ENCODE measurements around the gene SLC22A23. TPM values are rescaled to one million over a fixed set of nuclear protein-coding genes. Genes with fewer than 3 reads are reported as not detected.

The SLC22A23 gene
- total RNA-seq, 2 donors from 2014 or later: 11.1 to 13.3 TPM

DNA sequence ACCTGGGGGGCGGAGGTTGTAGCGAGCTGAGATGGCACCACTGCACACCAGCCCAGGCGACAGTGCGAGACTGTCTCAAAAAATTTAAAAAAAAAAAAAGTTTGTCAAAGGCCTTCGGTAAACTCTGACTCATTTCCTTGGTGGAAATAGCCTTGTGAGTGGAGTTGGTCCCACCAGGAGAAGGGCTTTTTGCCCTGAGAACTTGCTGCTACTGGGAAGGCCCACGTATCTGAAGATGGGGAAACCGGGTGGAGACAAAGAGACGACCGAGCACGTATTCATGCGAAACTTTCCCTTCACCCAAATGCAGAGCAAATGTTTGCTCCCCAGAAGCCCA lies 51.7 kb downstream of the SLC22A23 start:
- Histone ChIP-seq H3K4me3 (ENCODE audit: low read length) (no peak overlapping the region), H3K9ac (ENCODE audit: extremely low read depth, low read length, poor library complexity, severe bottlenecking) (no peak overlapping the region), H3K27ac (ENCODE audit: low read depth, low read length) (no peak overlapping the region), H3K27me3 (ENCODE audit: control insufficient read depth, insufficient read depth, low read length, poor library complexity, severe bottlenecking) (no peaks in the 10 kb centered on the region), H3K36me3 (ENCODE audit: control insufficient read depth, insufficient read depth, low read length) (no peaks in the 10 kb centered on the region), H3K9me3 (ENCODE audit: control insufficient read depth, low read length) (no peaks in the 10 kb centered on the region), H3K4me1 (ENCODE audit: control insufficient read depth, insufficient read depth, low read length) (peaks cover 29% of the 10 kb centered on the region)
- H3K27ac Mint-ChIP-seq: no peak overlapping the region
- no peak for DNase-seq
- no peaks in the 10 kb centered on the region for H3K36me3 Mint-ChIP-seq (ENCODE audit: low read depth)
- H3K4me3 Mint-ChIP-seq: no peak overlapping the region
- TF ChIP-seq, protein P1, sequence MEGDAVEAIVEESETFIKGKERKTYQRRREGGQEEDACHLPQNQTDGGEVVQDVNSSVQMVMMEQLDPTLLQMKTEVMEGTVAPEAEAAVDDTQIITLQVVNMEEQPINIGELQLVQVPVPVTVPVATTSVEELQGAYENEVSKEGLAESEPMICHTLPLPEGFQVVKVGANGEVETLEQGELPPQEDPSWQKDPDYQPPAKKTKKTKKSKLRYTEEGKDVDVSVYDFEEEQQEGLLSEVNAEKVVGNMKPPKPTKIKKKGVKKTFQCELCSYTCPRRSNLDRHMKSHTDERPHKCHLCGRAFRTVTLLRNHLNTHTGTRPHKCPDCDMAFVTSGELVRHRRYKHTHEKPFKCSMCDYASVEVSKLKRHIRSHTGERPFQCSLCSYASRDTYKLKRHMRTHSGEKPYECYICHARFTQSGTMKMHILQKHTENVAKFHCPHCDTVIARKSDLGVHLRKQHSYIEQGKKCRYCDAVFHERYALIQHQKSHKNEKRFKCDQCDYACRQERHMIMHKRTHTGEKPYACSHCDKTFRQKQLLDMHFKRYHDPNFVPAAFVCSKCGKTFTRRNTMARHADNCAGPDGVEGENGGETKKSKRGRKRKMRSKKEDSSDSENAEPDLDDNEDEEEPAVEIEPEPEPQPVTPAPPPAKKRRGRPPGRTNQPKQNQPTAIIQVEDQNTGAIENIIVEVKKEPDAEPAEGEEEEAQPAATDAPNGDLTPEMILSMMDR (conservative IDR thresholded peaks at IDR 0.05): no peak
- 96 to 97% methylated on average over 5 to 11 of the region's 11 CpGs for WGBS, 2 experiments (ENCODE audit: insufficient coverage in 1 of 2, insufficient read length in 1 of 2)
- no peaks in the 10 kb centered on the region for H3K27me3 Mint-ChIP-seq (ENCODE audit: insufficient read depth)
- H3K9me3 Mint-ChIP-seq: no peaks in the 10 kb centered on the region
- peaks cover 64% of the 10 kb centered on the region for H3K4me1 Mint-ChIP-seq

DNA sequence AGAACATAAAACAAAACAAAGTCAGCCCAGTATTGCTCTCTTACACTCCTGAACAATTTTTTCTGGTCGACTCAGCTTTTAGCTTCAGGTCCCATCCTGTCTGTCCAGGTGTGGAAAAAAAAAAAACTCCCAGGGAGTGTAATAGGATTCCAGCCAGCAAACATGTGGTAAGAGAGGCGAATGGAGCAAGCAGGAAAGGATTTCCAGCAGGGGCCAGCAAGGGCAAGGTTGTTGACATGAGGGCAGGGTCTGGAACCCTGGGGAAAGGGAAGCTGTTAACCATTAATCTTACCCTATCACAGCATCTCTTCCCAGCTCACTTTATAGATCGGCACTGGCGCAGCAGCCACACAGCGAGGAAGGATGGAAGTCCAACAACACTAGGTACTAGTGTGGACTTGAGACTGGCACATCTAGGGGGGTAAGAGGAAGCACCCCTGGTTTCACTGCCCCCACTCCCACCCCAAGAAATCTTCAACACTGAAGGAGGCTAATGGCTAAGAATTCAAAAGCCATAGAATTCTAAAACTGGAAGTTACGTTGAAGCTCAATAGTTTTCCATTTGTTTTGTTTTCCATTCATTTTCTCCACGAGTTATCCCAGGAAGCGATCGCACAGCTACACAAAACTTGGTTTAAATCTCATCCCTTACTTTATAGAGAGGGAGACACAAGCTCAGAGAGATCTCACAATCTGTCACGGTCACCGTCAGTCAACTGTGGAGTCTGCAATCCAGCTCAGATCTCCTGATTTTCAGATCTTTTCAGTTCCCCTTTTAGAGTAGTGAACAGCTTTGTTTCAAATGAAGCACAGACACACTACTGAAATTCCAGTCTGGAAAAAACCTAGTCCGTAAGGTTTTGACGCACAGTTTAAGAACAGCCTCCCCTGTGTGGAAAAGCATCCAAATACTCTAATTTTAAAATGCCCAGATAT lies 53.3 kb downstream of the SLC22A23 start:
- no peaks in the 10 kb centered on the region for H3K27me3 ChIP-seq (ENCODE audit: control insufficient read depth, insufficient read depth, low read length, poor library complexity, severe bottlenecking)
- DNase-seq: peak; percentile 78
- 74 to 94% methylated on average over 8 to 13 of the region's 13 CpGs for WGBS, 2 experiments (ENCODE audit: insufficient coverage in 1 of 2, insufficient read length in 1 of 2)
- TF ChIP-seq, protein P1 (conservative IDR thresholded peaks at IDR 0.05): peak; percentile 30
- H3K9me3 Mint-ChIP-seq: no peaks in the 10 kb centered on the region
- no peak overlapping the region for H3K9ac ChIP-seq (ENCODE audit: extremely low read depth, low read length, poor library complexity, severe bottlenecking)
- H3K27me3 Mint-ChIP-seq (ENCODE audit: insufficient read depth): no peaks in the 10 kb centered on the region
- H3K36me3 Mint-ChIP-seq (ENCODE audit: low read depth): no peaks in the 10 kb centered on the region
- no peaks in the 10 kb centered on the region for H3K9me3 ChIP-seq (ENCODE audit: control insufficient read depth, low read length)
- peak overlapping the region; percentile 76 for H3K27ac Mint-ChIP-seq
- H3K4me1 ChIP-seq (ENCODE audit: control insufficient read depth, insufficient read depth, low read length): peaks cover 23% of the 10 kb centered on the region
- no peak overlapping the region for H3K4me3 ChIP-seq (ENCODE audit: low read length)
- H3K4me3 Mint-ChIP-seq: peak overlapping the region; percentile 5
- peaks cover 57% of the 10 kb centered on the region for H3K4me1 Mint-ChIP-seq
- H3K36me3 ChIP-seq (ENCODE audit: control insufficient read depth, insufficient read depth, low read length): no peaks in the 10 kb centered on the region
- no peak overlapping the region for H3K27ac ChIP-seq (ENCODE audit: low read depth, low read length)

DNA sequence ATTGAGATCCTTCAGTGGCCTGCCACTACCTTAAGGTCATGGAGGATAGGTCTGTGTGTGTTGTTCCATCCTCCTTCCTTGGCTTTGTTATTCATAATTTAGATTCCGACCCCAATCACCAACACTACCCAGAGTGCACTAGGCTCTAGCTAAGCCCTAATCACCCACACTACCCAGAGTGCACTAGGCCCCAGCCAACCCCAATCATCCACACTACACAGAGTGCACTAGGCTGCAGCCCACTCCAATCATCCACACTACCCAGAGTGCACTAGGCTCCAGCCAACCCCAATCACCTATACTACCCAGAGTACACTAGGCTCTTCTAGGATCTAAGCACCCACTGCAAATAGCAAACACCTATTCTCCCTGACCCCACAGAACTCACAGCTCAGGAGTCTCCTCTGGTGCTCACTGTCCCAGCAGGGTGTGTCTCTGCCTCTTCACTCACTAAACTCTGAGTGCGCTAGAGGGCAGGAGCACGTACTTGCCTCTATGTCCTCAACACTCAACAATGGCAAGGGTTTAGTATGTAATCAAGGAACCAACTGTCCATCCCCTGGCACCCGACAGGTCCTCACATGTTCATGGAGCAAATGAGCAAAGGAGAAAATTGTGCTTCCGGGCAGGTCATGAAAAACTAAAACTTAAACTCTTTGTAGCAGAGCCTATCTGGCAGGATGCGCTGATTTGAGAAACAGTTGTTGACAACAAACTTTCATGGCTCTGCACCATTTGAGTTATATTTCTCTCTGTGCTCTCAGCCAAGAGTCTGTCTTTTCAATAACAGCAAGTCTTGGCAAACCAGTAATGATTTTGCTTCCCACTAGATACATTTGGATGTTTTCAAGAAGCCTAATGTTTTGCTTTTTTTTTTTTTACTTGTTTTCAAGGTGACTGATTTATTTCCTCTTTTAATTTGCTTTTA lies 54.3 kb downstream of the SLC22A23 start:
- no peak overlapping the region for H3K4me3 Mint-ChIP-seq
- Histone ChIP-seq H3K4me1 (ENCODE audit: control insufficient read depth, insufficient read depth, low read length) (peaks cover 23% of the 10 kb centered on the region), H3K36me3 (ENCODE audit: control insufficient read depth, insufficient read depth, low read length) (no peaks in the 10 kb centered on the region), H3K27me3 (ENCODE audit: control insufficient read depth, insufficient read depth, low read length, poor library complexity, severe bottlenecking) (no peaks in the 10 kb centered on the region), H3K9ac (ENCODE audit: extremely low read depth, low read length, poor library complexity, severe bottlenecking) (no peak overlapping the region), H3K9me3 (ENCODE audit: control insufficient read depth, low read length) (no peaks in the 10 kb centered on the region), H3K27ac (ENCODE audit: low read depth, low read length) (no peak overlapping the region), H3K4me3 (ENCODE audit: low read length) (no peak overlapping the region)
- DNase-seq: no peak
- H3K36me3 Mint-ChIP-seq (ENCODE audit: low read depth): no peaks in the 10 kb centered on the region
- 91 to 98% methylated on average over 5 to 6 of the region's 6 CpGs for WGBS, 2 experiments (ENCODE audit: insufficient coverage in 1 of 2, insufficient read length in 1 of 2)
- no peaks in the 10 kb centered on the region for H3K9me3 Mint-ChIP-seq
- peaks cover 55% of the 10 kb centered on the region for H3K4me1 Mint-ChIP-seq
- no peaks in the 10 kb centered on the region for H3K27me3 Mint-ChIP-seq (ENCODE audit: insufficient read depth)
- TF ChIP-seq, protein P1 (conservative IDR thresholded peaks at IDR 0.05): no peak
- H3K27ac Mint-ChIP-seq: peak overlapping the region; percentile 76
